ENCODE results near the gene C14orf180. TPM values are rescaled to one million over a fixed set of nuclear protein-coding genes. Genes with fewer than 3 reads are reported as not detected.
A peak's percentile ranks its signal among the peaks of the same experiment; 100 is the strongest.

Gene C14orf180
- polyA plus RNA-seq, 5 donors, result 0.47 TPM; not detected in 4

GRCh38 chr14:104560586-104560945, 19.0 kb upstream of the C14orf180 start:
- DNase-seq, result no peak

DNA sequence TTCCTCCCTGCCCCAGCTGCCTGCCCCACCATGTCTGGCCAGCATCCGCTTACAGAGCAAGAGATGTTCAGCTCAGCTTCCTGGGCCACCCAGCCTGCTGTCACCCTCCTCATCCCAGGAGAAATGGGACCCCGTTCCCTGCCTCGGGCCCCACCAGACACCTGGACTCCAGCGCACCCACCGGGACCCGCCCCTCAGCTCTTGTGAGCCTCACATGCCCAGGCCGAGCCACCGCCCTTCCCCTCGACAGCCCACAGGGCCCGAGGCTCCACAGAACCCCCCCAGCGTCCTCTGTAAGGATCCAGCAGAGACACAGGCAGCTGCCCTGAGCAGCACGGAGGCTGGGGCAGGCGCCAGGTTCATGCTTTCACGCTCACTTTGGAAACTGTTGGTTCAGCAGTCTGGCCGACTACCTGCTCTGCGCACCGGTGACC, 18.4 kb upstream of the C14orf180 start:
- DNase-seq, result no peak

DNA sequence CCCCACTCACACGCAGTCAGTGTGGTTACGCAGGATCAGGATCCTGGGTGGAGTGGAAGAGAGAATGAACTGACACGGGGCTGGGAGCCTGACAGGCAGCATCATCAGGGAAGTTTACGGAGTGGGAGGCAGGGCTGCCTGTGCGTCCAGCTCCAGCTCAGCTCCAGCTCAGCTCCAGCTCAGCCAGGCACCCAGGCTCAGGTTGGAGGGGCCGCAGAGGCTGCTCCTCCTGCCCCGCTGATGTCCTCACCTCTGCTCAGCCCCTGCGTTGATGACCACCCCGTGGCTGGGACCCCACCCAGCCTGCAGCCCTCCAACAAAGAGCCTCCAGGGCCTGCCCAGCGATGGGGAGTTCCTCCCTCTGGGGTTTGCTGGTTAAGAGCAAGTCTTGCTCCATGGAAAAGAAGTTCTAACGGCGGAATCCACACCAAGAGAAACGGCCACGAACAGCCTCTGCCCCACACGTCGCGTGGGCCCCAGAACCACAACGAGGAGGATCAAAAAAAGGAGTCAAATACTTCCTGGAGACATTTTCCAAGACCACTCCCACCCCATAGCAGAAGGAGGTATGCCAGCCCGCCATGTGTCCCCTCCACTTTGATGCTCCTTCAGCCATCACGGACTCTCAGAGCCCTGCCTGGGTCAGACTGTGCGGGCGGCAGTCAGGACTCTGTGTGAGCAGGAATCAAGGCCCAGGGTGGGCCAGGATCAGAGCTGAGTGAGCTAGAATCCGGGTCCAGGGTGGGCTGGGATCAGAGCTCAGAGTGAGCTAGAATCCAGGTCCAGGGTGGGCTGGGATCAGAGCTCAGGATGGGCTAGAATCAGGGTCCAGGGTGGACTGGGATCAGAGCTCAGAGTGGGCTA, 17.7 kb upstream of the C14orf180 start:
- DNase-seq, result no peak

GRCh38 chr14:104562606-104563005, 17.0 kb upstream of the C14orf180 start:
- DNase-seq, result no peak

- DNase-seq, result no peak
Measured at GRCh38 chr14:104563191-104563741, 16.3 kb upstream of the C14orf180 start.

- DNase-seq, result peak in 1 of 2 donors; percentile 69
Measured at GRCh38 chr14:104563742-104564615, 15.6 kb upstream of the C14orf180 start.

DNA sequence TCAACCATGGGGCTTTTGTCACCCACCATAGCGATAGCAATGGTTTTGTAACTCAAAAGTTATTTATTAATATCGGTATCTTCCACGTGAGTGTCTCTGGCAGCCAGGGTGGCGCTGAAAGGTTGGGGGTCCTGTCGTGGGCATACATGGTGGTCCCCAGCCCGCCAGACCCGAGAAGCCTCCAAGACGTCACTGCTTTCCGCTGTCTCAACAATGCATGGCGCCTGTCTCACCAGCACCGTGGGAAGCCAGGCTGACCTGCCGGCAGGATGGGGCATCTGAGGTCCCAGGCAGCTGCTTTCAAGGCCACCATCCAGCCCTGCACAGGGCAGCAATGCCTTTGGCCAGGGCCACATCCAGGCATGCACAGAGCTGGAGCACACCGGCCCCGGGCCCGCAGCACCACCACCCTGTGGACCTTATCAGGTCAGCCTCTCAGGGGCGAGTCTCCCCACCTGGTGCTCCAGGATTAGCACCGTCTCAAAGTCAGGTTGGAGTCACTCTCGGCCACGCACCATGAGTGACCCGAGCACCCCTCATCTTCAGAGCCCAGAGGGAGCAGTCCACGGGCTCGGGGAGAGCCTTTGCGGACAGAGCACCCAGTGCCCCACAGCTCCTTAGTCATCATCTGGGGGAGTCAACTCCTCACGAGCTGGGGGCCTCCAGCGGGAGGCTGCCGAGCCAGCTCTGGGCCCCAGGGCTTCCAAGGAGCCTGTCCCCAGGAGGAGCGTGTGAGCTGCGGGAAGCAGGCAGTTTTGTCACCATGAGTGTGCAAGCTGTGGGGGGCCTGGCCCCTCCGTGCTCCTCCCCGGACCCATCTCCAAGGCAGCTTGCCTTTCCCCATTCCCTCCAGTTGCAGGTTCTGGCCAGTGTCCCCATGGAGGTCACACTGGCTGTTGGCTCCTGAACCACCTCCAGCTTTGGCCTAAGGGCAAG, 14.6 kb upstream of the C14orf180 start:
- DNase-seq, result no peak

GRCh38 chr14:104567141-104567956, 12.2 kb upstream of the C14orf180 start:
- no peak for DNase-seq

DNA sequence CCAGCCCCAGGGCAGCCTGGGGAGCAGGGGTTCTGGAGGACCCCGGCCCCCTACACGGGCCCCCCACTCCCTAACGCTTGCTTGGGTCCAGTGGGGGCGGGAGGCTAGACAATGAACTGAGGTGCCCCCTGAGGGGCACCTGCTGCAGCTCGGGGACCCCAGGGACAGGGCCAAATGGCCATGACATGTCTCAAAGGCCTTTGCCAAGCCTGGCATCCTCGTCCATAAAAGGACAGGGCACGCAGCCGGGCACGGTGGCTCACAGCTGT, 11.7 kb upstream of the C14orf180 start:
- DNase-seq, result no peak

DNA sequence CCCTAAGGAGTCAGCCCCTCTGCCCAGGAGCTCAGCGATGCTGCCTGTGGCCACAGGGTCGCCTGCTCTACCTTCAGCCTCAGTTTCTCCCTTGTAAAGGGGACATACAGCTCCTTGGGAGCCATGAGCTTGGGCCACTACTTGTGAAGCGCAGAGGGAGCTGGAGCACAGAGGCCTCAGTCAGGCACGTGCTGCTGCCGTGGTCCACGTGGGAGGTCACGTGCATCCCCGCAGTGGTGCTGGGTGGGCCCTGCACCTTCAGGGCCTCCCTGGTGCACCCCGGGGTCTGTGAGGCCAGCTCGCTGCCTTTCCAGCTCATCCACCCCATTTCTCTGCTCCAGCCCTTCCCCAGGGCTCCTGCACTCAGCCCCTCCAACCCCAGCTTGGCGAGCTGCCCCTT, 10.9 kb upstream of the C14orf180 start:
- no peak for DNase-seq

- no peak for DNase-seq
Measured at GRCh38 chr14:104569435-104569834, 10.1 kb upstream of the C14orf180 start.

DNA sequence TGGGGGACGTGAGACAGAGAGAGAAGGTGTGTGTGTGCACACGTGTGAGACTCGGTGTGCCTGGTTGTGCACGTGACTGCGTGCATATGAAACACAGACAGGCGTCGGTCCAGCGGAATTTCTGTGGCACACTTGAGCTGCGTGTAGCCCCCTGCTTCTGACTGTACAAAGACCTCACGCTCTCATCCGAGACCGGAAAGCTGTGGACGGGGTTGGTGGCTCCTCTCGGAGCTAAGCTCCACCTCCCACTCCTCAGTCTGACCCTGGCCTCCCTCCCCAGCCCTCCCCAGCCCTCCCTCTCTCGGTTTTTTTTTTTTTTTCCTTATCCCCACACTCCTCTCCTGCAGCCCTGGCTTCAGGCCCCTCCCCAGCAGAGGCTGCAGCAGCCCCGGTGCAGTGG, 8.3 kb upstream of the C14orf180 start:
- no peak for DNase-seq

- DNase-seq, result no peak
Measured at GRCh38 chr14:104572024-104572626, 7.4 kb upstream of the C14orf180 start.

GRCh38 chr14:104572668-104573067, 6.9 kb upstream of the C14orf180 start:
- DNase-seq, result no peak

DNA sequence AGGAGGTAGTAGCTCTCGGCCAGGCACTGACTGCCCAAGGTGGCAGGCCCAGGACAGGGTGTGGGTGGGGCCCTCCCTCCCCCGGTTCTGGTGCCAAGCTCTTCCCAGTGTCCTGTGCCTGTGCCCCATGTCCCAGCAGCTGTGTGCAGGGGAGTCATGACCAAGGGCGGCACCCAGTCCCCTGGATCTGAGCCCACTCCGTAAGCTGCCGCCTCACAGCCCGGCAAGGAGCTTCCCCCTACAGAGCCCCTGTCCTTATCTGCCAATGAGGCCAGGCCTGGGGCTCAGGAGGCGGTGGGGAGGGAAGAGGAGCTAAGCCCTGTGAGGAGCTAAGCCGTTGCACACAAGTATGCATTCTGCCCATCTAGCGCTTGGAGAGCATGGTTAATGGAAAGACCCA, 5.6 kb upstream of the C14orf180 start:
- DNase-seq, result no peak

DNA sequence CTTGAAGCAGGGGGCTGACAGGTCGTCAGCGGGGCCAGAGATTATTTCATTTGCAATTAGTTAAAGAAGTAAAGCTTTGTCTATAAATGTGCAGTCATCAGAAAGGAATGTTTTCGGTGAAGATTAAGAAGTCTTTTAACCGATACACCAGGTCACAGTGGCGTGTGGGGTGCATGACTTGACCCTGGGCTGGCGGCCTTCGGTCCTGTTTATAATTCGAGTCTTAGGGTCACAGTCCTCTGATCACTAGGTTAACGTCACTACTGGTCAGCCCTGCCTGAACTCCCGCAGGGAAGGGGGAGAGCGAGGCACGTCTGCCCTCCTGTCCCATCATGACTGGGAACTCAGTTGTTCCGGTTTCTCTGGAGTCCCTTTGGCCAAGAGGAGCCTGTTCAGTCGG, 5.0 kb upstream of the C14orf180 start:
- no peak for DNase-seq

DNA sequence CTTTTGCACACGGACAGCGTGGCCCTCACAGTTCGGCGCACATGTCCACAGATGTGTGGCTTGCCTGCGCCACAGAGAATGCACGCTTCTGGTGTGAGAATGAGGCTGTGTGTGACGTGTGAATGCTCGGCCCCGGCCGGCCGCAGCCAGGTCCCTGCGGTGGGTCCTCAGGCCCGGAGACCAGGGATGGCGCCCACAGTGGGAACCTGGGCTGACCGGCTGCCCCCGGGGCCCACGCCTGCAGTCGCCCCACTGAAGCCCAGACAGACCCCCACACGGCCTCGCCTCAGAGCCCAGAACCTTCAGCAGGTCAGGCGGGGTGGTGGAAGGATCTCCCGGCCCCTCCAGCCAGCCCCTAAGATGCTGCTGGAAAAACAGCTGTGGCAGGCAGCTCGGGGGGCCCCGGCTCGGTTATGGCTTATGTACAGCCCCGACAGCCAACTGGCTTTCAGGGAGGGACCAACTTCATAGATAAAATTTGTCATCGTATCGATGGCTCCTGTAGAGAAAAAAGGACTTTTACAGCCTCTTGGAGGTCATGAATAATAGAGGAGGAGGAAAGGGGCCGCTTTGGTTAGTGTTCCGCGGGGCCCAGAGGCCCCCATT, 4.5 kb upstream of the C14orf180 start:
- DNase-seq, result no peak

GRCh38 chr14:104576232-104576969, 3.2 kb upstream of the C14orf180 start:
- DNase-seq, result no peak

DNA sequence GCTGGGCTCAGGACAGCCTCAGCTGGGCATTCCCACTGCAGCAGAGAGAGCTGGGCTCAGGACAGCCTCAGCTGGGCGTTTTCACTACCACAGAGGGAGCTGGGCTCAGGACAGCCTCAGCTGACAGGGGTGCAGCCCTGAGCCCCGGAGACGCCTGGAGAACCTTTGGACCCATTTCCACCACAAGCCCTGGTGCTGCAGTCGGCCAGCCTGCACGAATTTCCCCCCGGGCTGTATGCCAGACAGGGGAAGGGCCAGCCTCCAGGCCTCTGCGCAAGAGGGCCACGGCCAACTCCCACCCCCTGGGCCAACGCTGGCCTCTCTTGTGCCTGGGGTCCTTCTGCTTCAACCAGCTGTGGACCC, 2.6 kb upstream of the C14orf180 start:
- DNase-seq, result no peak
